Anterior cingulate cortex (tissue), 58 donors: ENCODE results near the gene FOSL2.
A peak's percentile ranks its signal among the peaks of the same experiment; 100 is the strongest.

Experiments
- DNase-seq, 58 donors: peaks; one replicate each; lab custom pipeline; 2025; lab: John Stamatoyannopoulos, UW

Gene FOSL2

GRCh38 chr2:28392297-28393113 lies at the start of gene FOSL2:
FOSL2 (plus strand) TSS chr2:28392858; CDS start chr2:28393721, 863 bp downstream.
- DNase-seq: peak; percentile 60 to 98 (median 90)

DNA sequence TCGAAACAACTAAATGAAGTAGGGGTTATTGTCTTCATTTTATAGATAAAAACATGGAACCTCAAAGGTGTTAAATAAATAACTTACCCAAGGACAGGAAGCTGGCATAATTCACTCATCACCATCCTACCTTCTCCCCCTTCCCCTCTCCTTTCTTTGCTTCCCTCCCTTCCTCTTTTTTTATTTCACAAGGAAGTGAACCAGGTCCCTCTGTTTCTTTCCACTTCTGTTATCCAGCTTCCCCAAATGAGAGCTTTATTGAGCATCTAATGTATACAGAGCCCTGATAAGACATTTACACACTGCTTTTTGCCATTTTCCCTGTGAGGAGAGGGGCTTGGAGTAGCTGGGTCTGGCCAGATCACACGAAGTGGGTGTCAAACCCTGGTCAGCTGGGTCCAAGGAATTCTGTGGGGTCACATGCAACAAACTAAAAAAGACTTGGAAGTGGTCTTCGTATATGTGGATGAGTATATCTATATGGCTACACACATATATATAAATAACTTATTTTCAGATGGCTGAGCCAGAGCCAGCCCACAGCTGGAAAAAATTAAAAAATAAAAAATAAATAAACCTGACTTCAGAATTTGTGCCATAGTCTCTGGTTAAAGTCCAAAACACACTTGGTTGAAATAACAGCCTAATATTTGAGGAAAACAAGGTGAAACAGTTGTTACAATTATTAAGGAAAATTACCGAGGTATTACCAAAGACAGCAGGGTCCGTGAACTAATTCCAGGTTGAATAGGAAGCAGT lies 49.3 kb upstream of the FOSL2 start:
- DNase-seq: no peak

DNA sequence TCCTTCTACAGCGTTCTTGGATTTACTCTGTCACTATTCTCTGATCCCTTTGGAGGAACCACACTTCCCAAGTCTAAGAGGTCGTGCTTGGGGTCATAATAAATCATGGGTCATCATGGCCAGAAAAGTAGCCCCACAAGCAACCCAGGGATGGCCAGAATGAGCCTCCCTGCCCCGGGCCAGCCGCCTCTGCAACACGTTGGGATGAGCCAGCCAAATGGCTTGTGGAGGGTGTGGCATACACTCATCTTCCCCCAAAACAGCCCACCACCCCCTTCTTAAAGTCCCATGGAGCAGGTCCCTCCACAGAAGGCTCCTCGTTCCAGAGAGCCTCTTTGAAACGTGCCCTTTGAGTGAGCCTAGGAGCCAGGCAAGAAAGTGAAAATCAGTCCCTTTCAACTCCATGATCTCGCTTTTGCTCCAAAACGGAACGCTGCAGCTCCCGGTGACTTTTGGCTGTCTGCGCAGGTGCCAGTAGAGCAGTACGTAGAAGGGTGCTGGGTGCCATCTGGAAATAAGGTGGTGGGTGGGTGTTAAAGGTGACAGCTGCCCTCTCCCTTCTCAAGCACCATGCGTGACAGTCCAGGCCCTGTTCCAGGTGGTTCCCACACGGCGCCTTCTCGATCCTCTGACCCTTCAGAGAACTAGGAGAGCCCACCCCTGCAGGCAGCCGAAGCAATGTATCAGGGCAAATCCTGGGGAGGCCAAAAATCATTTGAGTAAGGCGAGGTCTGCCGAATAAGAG lies 48.5 kb upstream of the FOSL2 start:
- no peak for DNase-seq

DNA sequence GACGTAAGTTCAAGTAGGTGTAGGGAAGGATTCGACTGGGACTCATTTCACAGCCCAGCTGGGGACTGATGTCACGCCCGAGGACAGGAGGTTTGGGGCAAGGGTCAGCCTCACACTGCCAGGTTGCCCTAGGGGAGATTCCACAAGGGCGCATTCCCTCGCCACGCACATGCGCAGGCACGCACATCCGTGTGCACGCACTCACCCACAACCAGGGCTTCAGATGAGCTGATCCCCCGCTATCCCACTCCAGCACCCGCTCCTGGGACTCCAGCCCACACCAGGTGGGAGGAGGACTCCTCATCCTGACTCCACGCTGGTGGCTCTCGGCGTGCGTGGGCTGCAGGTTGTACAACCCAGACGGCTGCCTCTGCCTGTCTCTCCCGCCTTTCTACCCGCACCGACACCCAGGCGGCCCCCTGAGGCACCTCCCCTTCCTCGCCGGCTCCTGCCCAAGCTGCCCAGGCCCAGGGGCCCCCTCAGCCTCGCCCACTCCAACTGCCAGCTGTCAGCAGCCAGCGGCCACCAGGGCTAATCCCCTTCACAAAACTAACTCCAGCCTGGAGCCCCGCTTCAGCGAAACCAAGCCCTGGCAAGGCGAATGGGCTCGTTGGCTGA lies 47.8 kb upstream of the FOSL2 start:
- DNase-seq: no peak

GRCh38 chr2:28345619-28346018 lies 47.0 kb upstream of the FOSL2 start:
- DNase-seq: no peak

- DNase-seq: no peak
These were observed 46.1 kb upstream of the FOSL2 start for GRCh38 chr2:28346587-28346986.

DNA sequence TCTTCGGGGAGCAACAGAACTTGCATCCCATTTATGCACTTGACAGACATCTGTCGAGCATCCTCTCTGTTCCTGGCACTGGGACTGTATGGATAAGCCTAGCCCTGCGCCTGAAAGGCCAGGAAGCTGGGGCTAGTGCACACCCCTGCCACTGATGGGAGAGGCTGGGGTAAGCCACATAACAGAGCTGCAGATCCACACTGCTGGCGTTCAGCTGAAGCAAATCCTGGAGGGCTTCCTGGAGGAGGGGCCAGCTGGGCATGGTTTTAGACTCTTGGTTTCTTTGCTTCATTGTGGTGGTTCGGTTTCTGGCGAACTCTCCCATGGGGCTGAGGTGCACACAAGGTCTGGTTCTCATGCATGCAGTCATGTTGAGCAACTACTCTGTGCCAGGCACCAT lies 45.5 kb upstream of the FOSL2 start:
- DNase-seq: no peak

DNA sequence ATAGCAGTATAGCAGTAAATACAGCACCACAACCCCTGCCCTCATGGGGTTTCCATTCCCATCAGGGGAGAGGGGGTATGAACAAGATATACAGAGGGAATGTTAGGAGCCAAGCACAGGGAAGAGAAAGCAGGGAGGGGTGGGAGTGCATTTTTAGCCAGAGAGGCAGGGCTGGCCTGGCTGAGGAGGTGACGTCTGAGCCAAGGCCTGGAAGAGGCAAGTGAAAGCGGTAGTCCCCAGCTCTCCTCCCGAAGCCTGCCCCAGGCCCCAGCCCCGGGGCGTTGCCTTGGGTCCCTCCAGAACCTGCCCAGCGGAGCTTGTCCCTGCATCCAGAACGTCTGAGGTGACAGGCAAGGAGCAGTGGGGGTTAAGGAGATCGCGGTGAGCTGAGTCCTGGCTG lies 45.1 kb upstream of the FOSL2 start:
- no peak for DNase-seq

DNA sequence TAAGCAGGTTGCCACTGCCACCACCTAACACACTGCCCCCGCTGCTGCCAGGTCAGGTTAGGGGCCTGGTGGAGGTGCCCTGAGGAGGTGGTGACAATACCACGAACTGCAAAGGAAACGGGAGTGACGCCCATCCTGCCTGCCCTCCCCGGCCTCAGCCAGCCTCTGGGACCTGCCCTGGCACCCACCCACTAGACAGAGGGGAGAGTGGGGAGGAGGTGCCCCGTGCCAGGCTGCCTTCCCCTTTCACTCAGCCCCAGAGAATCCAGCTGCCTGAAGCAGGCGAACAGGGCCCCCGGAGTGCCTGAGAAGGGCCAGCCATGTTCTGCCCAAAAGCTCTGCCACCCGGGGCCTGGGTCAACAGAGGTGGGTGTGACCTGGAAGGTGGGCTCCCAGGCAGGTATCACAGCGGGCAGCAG lies 44.5 kb upstream of the FOSL2 start:
- no peak for DNase-seq

DNA sequence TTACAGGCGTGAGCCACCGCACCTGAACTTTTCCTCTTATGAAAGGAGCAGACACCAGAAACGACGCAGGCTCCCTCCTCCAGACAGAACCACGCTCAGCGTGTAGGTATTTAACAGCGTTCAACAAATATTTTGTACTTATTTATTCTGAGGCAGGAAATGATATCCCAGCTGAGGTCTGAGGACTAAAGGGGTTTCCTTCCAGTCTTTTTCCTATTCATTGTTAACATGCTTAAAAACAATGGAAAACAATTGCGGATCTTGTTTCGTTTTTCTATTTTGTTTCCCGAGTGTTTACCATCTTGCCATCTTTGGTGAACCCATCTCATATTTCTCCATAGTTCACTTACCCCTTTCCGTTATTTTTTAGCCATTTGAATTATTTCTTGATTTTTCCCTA lies 43.7 kb upstream of the FOSL2 start:
- no peak for DNase-seq

GRCh38 chr2:28349546-28350165 lies 43.0 kb upstream of the FOSL2 start:
- DNase-seq: no peak

DNA sequence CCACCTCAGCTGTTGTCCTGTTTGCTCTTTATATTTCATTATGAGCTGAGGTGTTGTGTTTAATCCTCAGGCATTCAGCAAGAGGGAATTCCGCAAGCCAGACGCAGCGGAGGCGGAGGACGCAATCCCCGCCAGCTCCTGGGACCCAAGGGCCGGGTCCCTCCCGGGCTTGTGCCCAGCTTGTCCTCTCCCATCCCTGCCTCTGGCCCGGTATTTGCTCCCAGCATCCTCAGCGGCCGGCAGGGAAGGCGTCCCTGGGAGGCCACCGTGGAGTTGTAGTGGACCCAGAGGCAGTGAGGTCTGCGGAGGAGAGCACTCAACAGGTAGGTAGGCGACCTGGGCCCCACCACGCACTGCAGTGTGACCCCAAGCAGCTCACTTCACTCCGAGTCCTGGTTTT lies 42.5 kb upstream of the FOSL2 start:
- DNase-seq: no peak

GRCh38 chr2:28350791-28351285 lies 41.8 kb upstream of the FOSL2 start:
- DNase-seq: no peak

GRCh38 chr2:28351621-28352020 lies 41.0 kb upstream of the FOSL2 start:
- DNase-seq: no peak

DNA sequence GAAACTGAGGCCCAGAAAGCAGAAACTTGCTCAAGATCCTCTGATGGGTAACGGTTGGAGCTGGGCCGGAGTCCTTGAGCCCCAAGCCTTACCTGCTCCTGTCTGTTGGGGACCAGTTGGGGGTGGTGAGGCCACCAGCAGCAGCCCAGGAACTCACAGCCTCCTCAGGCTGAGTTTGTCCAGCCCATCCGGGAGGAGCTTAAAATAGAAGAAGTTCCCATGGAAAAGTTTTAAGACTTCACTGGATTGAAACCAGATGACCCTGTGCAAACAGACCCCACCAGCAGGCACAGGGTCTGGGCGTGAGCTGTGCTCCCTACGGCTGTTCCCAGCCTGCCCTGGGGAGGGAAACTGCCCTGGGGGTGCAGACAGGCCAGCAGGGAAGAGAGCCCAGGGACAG lies 40.6 kb upstream of the FOSL2 start:
- no peak for DNase-seq

DNA sequence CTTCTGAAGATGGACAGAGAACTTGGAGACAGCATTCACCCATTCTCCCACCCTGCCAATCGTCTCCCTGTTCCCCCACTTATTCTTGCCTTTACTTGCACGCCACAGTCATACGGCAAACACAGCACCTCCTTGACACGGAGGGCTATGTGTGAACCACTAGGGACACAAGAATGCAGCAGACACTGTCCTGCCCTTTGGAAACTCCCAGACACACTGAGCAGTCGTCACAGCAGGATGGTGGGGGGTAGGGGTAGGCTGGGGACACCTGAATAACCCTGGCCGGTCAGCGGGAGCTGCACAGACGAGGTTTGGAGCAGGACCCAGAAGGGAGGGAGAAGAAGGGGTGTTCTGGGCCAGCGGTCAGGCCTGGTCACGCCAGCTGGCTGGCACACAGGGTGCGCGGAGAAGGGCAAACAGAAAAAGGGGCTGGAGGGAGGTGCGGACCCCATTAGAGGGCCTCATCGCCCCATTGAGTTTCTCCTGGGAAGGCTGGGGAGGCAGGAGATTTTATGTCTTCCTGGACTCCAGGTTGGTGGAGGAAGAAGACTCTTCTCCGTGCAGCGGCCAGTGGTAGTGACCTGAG lies 40.0 kb upstream of the FOSL2 start:
- DNase-seq: no peak

GRCh38 chr2:28354920-28355520 lies 37.6 kb upstream of the FOSL2 start:
- no peak for DNase-seq

DNA sequence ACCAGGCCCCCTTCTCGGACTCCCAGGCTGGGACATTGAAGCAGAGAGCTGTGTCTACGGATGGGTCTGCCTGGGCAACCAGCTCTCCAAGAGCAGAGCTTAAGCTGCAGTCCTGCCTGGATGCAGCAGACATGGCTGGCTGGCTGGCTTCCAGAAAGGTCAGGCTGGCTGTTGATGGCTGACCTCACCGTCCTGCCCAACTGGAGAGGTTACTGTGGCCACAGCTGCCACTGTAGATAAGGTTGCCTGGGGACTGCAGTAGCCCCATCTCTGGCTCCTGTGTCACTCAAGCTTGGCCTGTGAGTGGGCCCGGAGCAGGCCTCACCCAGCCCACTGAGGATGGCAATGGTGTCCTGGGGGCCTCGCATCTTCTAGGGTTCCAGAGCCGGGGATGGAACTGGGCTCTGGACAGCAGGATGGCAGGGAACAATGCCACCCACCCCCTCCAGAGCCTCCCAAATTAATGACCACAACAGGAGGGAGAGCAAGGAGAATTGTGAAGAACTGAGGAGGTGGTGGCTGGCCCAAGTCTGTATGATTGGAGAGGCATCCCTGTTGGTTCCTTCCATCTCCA lies 37.0 kb upstream of the FOSL2 start:
- peak in 2 of 58 donors; percentile 14 to 47 for DNase-seq
